ENCODE measurements around the gene FURIN. TPM values are rescaled to one million over a fixed set of nuclear protein-coding genes. Genes with fewer than 3 reads are reported as not detected.

Gene FURIN
- polyA plus RNA-seq, 2 donors: 21.0 to 22.3 TPM

GRCh38 chr15:90879730-90880366, 11.5 kb downstream of the FURIN start:
- H3K27me3 ChIP-seq (ENCODE audit: control insufficient read depth in 1 of 2, insufficient read depth in 2 of 2, low read length in 2 of 2): no peaks in the 10 kb centered on the region
- H3K4me3 ChIP-seq (ENCODE audit: low read depth in 1 of 2, low read length in 2 of 2): no peak overlapping the region
- no peaks in the 10 kb centered on the region for H3K9me3 ChIP-seq (ENCODE audit: control insufficient read depth in 2 of 2, insufficient read depth in 1 of 2, low read depth in 1 of 2, low read length in 1 of 2)
- 85 to 90% methylated on average over 35 of the region's 35 CpGs for WGBS, 2 donors
- peaks cover 9 to 65% of the 10 kb centered on the region in 2 donors for H3K36me3 ChIP-seq (ENCODE audit: control insufficient read depth in 2 of 2, insufficient read depth in 2 of 2, low read length in 1 of 2)
- H3K27ac ChIP-seq (ENCODE audit: low read depth in 2 of 2, low read length in 1 of 2): no peak overlapping the region
- peaks cover 0 to 10% of the 10 kb centered on the region in 2 donors for H3K4me1 ChIP-seq (ENCODE audit: control insufficient read depth in 2 of 2, insufficient read depth in 2 of 2, low read length in 1 of 2)

- H3K36me3 ChIP-seq (ENCODE audit: control insufficient read depth in 2 of 2, insufficient read depth in 2 of 2, low read length in 1 of 2): peaks cover 9 to 63% of the 10 kb centered on the region in 2 donors
- H3K9me3 ChIP-seq (ENCODE audit: control insufficient read depth in 2 of 2, insufficient read depth in 1 of 2, low read depth in 1 of 2, low read length in 1 of 2): no peaks in the 10 kb centered on the region
- no peak overlapping the region for H3K27ac ChIP-seq (ENCODE audit: low read depth in 2 of 2, low read length in 1 of 2)
- H3K4me3 ChIP-seq (ENCODE audit: low read depth in 1 of 2, low read length in 2 of 2): no peak overlapping the region
- 85 to 86% methylated on average over 16 of the region's 16 CpGs for WGBS, 2 donors
- H3K4me1 ChIP-seq (ENCODE audit: control insufficient read depth in 2 of 2, insufficient read depth in 2 of 2, low read length in 1 of 2): peaks cover 0 to 10% of the 10 kb centered on the region in 2 donors
- no peaks in the 10 kb centered on the region for H3K27me3 ChIP-seq (ENCODE audit: control insufficient read depth in 1 of 2, insufficient read depth in 2 of 2, low read length in 2 of 2)
Measured at GRCh38 chr15:90880381-90881145, 12.2 kb downstream of the FURIN start.

- Histone ChIP-seq H3K4me1 (ENCODE audit: control insufficient read depth in 2 of 2, insufficient read depth in 2 of 2, low read length in 1 of 2) (peaks cover 0 to 10% of the 10 kb centered on the region in 2 donors), H3K36me3 (ENCODE audit: control insufficient read depth in 2 of 2, insufficient read depth in 2 of 2, low read length in 1 of 2) (peaks cover 9 to 58% of the 10 kb centered on the region in 2 donors), H3K27me3 (ENCODE audit: control insufficient read depth in 1 of 2, insufficient read depth in 2 of 2, low read length in 2 of 2) (no peaks in the 10 kb centered on the region), H3K27ac (ENCODE audit: low read depth in 2 of 2, low read length in 1 of 2) (no peak overlapping the region), H3K9me3 (ENCODE audit: control insufficient read depth in 2 of 2, insufficient read depth in 1 of 2, low read depth in 1 of 2, low read length in 1 of 2) (no peaks in the 10 kb centered on the region), H3K4me3 (ENCODE audit: low read depth in 1 of 2, low read length in 2 of 2) (no peak overlapping the region)
- WGBS, 2 donors: 80 to 81% methylated on average over 33 to 35 of the region's 35 CpGs
Measured at GRCh38 chr15:90881181-90881977, 13.0 kb downstream of the FURIN start.

GRCh38 chr15:90881978-90882721, 13.8 kb downstream of the FURIN start:
- H3K27me3 ChIP-seq (ENCODE audit: control insufficient read depth in 1 of 2, insufficient read depth in 2 of 2, low read length in 2 of 2): no peaks in the 10 kb centered on the region
- peaks cover 9 to 50% of the 10 kb centered on the region in 2 donors for H3K36me3 ChIP-seq (ENCODE audit: control insufficient read depth in 2 of 2, insufficient read depth in 2 of 2, low read length in 1 of 2)
- peaks cover 0 to 10% of the 10 kb centered on the region in 2 donors for H3K4me1 ChIP-seq (ENCODE audit: control insufficient read depth in 2 of 2, insufficient read depth in 2 of 2, low read length in 1 of 2)
- no peaks in the 10 kb centered on the region for H3K9me3 ChIP-seq (ENCODE audit: control insufficient read depth in 2 of 2, insufficient read depth in 1 of 2, low read depth in 1 of 2, low read length in 1 of 2)
- no peak overlapping the region for H3K27ac ChIP-seq (ENCODE audit: low read depth in 2 of 2, low read length in 1 of 2)
- no peak overlapping the region for H3K4me3 ChIP-seq (ENCODE audit: low read depth in 1 of 2, low read length in 2 of 2)
- WGBS, 2 donors: 84 to 87% methylated on average over 19 of the region's 19 CpGs

- Histone ChIP-seq H3K27me3 (ENCODE audit: control insufficient read depth in 1 of 2, insufficient read depth in 2 of 2, low read length in 2 of 2) (no peaks in the 10 kb centered on the region), H3K36me3 (ENCODE audit: control insufficient read depth in 2 of 2, insufficient read depth in 2 of 2, low read length in 1 of 2) (peaks cover 9 to 42% of the 10 kb centered on the region in 2 donors), H3K4me1 (ENCODE audit: control insufficient read depth in 2 of 2, insufficient read depth in 2 of 2, low read length in 1 of 2) (peaks cover 0 to 10% of the 10 kb centered on the region in 2 donors), H3K27ac (ENCODE audit: low read depth in 2 of 2, low read length in 1 of 2) (peak overlapping the region; percentile 73 to 91), H3K4me3 (ENCODE audit: low read depth in 1 of 2, low read length in 2 of 2) (no peak overlapping the region), H3K9me3 (ENCODE audit: control insufficient read depth in 2 of 2, insufficient read depth in 1 of 2, low read depth in 1 of 2, low read length in 1 of 2) (no peaks in the 10 kb centered on the region)
- WGBS, 2 donors: 72 to 73% methylated on average over 13 of the region's 13 CpGs
Measured at GRCh38 chr15:90882781-90883525, 14.6 kb downstream of the FURIN start.

- H3K36me3 ChIP-seq (ENCODE audit: control insufficient read depth in 2 of 2, insufficient read depth in 2 of 2, low read length in 1 of 2): peaks cover 9 to 38% of the 10 kb centered on the region in 2 donors
- 59 to 63% methylated on average over 7 of the region's 7 CpGs for WGBS, 2 donors
- peaks cover 0 to 10% of the 10 kb centered on the region in 2 donors for H3K4me1 ChIP-seq (ENCODE audit: control insufficient read depth in 2 of 2, insufficient read depth in 2 of 2, low read length in 1 of 2)
- peak overlapping the region; percentile 73 to 91 for H3K27ac ChIP-seq (ENCODE audit: low read depth in 2 of 2, low read length in 1 of 2)
- H3K27me3 ChIP-seq (ENCODE audit: control insufficient read depth in 1 of 2, insufficient read depth in 2 of 2, low read length in 2 of 2): no peaks in the 10 kb centered on the region
- no peak overlapping the region for H3K4me3 ChIP-seq (ENCODE audit: low read depth in 1 of 2, low read length in 2 of 2)
- H3K9me3 ChIP-seq (ENCODE audit: control insufficient read depth in 2 of 2, insufficient read depth in 1 of 2, low read depth in 1 of 2, low read length in 1 of 2): no peaks in the 10 kb centered on the region
Measured at GRCh38 chr15:90883526-90883975, 15.2 kb downstream of the FURIN start.

GRCh38 chr15:90883976-90884718, 15.8 kb downstream of the FURIN start, which contains the start of gene FES:
Gene FES (plus strand): TSS chr15:90884504. CDS start chr15:90885046, 542 bp downstream.
- H3K4me1 ChIP-seq (ENCODE audit: control insufficient read depth in 2 of 2, insufficient read depth in 2 of 2, low read length in 1 of 2): peaks cover 0 to 10% of the 10 kb centered on the region in 2 donors
- no peaks in the 10 kb centered on the region for H3K9me3 ChIP-seq (ENCODE audit: control insufficient read depth in 2 of 2, insufficient read depth in 1 of 2, low read depth in 1 of 2, low read length in 1 of 2)
- H3K36me3 ChIP-seq (ENCODE audit: control insufficient read depth in 2 of 2, insufficient read depth in 2 of 2, low read length in 1 of 2): peaks cover 9 to 32% of the 10 kb centered on the region in 2 donors
- WGBS, 2 donors: 6 to 8% methylated on average over 49 to 58 of the region's 58 CpGs
- peak within 1 kb of the TSS; percentile 29 to 55 for H3K4me3 ChIP-seq (ENCODE audit: low read depth in 1 of 2, low read length in 2 of 2)
- H3K27me3 ChIP-seq (ENCODE audit: control insufficient read depth in 1 of 2, insufficient read depth in 2 of 2, low read length in 2 of 2): no peaks in the 10 kb centered on the region
- peak within 1 kb of the TSS; percentile 73 to 91 for H3K27ac ChIP-seq (ENCODE audit: low read depth in 2 of 2, low read length in 1 of 2)
